ENCODE results near the gene TOPBP1. TPM values are rescaled to one million over a fixed set of nuclear protein-coding genes. Genes with fewer than 3 reads are reported as not detected.

Gene TOPBP1
- 10 to 100 TPM in 1 of 6 donors, 1 to 10 TPM in 5; 6.1 to 13.0 (median 8.0) TPM for total RNA-seq
- polyA plus RNA-seq = 10 to 100 TPM in 1 of 2 donors, 1 to 10 TPM in 1; 5.8 to 10.4 TPM

DNA sequence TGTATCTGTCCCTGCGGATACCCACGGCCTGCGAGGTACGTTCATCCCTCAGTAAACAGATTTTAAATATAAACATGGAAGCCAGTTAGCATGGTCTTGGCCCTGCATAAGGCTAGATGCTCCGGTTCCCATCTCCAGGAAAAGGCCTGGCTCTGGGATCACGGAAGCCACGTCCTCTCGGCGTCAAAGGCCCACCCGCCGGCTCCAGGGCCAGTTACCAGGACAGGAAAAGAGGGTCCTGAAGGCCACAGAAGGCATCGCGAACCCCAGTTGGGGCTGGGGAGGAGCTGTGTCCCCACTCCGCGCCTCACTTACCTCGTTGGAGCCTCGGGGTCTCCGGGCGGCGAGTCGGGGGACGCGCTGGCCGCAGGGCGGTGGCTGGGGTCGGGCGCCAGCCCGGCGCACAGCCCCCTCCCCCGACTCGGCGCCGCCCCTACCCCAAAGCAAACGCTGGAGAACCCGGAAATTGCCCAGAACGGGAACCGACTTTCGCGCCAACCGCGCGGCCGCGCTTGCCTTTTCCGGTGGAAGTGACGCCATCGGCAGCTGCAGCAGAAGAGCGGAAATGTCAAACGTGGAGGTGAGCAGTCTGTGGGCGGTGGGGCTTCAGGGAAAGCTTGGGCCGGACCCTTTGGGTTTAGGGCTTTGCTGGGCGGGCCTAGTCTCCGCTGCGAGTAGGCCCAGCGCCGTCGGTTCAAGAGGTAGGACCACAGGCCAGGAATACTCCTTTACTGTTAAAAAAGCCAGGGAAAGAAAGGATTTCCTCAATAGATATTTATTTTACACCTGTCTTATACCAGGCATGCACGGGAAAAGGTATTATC is at the start of gene TOPBP1:
Gene TOPBP1 (minus strand): TSS at position 488 of the 824 bp plus-strand sequence. CDS start 814 bp downstream, outside the sequence.
- peaks cover 0 to 5% (median 0%) of the 10 kb centered on the region in 3 donors for H3K36me3 ChIP-seq
- TF ChIP-seq, protein P1, sequence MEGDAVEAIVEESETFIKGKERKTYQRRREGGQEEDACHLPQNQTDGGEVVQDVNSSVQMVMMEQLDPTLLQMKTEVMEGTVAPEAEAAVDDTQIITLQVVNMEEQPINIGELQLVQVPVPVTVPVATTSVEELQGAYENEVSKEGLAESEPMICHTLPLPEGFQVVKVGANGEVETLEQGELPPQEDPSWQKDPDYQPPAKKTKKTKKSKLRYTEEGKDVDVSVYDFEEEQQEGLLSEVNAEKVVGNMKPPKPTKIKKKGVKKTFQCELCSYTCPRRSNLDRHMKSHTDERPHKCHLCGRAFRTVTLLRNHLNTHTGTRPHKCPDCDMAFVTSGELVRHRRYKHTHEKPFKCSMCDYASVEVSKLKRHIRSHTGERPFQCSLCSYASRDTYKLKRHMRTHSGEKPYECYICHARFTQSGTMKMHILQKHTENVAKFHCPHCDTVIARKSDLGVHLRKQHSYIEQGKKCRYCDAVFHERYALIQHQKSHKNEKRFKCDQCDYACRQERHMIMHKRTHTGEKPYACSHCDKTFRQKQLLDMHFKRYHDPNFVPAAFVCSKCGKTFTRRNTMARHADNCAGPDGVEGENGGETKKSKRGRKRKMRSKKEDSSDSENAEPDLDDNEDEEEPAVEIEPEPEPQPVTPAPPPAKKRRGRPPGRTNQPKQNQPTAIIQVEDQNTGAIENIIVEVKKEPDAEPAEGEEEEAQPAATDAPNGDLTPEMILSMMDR (IDR thresholded peaks at IDR 0.05) = no peak
- intact Hi-C loops (cut with DNase I) = loop anchor here in 1 of 3 donors (10.0 kb wide), 1 partner anchor 113 kb away; no protein-coding TSS in a partner anchor
- FAIRE-seq = no peak
- 1% methylated on average over 56 to 58 of the region's 58 CpGs for WGBS, 2 donors
- no peaks in the 10 kb centered on the region for H3K27me3 ChIP-seq
- H3K4me3 ChIP-seq = peak within 1 kb of the TSS; percentile 67 to 89 (median 82)
- peak; percentile 91 to 96 (median 93) for ATAC-seq
- H3K27ac ChIP-seq = peak within 1 kb of the TSS; percentile 52 to 75 (median 68)
- peaks cover 0 to 21% (median 10%) of the 10 kb centered on the region in 3 donors for H3K4me1 ChIP-seq
- H3K9me3 ChIP-seq = no peaks in the 10 kb centered on the region
- peak; percentile 73 to 88 (median 80) for DNase-seq

DNA sequence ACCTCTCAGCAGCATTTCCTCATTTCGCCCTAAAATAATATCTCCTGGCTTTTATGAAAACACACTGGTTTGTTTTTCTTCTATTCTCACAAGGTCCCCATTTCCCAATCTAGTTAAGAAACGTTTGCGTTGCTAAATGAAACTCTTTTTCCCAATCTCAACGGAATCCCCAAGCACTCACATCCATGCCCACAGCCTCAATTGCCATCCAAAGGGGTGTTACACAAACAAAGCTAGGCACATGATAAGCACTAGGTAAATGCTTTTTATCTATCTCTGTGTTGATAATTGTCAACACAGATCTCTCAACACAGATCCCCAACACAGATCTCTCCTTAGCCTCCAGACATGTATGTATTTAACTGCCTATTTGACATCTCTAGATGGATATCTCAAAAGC is 49.3 kb upstream of the TOPBP1 start:
- ATAC-seq (no peak), FAIRE-seq (no peak), DNase-seq (no peak)
- H3K27ac ChIP-seq = no peak overlapping the region
- no peaks in the 10 kb centered on the region for H3K27me3 ChIP-seq
- no peaks in the 10 kb centered on the region for H3K4me1 ChIP-seq
- 63 to 67% methylated on average over 4 of the region's 4 CpGs for WGBS, 2 donors
- H3K36me3 ChIP-seq = no peaks in the 10 kb centered on the region
- no peaks in the 10 kb centered on the region for H3K9me3 ChIP-seq
- intact Hi-C loops (cut with DNase I) = no loop called here
- TF ChIP-seq, protein P1 (IDR thresholded peaks at IDR 0.05) = no peak
- H3K4me3 ChIP-seq = no peak overlapping the region

DNA sequence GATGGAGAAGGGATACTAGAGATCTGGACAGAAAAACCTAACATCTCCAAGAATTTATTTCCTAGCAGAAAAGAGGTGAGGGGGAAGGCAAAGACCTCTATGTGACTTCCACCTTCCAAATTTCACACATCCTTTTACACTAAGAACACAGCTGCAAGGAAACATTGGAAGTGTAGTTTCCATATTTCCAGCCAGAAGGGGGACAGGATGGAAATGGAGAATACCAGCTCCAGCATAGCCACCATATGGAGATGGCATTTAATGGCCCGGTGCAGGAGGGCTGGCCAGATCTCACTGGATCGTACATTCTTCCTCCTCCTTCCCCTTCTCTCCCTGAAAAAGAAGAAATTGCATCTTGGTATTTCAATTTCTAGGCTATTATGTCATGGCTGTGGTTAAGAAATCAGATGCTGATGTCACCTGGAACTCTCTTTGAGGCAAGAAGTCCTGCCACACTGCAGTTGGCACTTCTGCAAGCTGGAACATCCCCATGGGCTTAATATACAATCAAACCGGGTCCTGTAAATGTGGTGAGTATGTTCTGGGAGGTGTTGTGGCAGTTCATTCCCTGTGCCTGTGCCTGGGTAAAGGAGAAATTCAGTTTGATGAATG is 47.5 kb upstream of the TOPBP1 start:
- intact Hi-C loops (cut with DNase I) = no loop called here
- Histone ChIP-seq H3K27me3 (no peaks in the 10 kb centered on the region), H3K36me3 (no peaks in the 10 kb centered on the region), H3K27ac (no peak overlapping the region), H3K4me1 (no peaks in the 10 kb centered on the region), H3K4me3 (no peak overlapping the region), H3K9me3 (no peaks in the 10 kb centered on the region)
- DNase-seq = no peak
- no peak for ATAC-seq
- WGBS, 2 donors = 91 to 94% methylated on average over 3 of the region's 3 CpGs
- TF ChIP-seq, protein P1 (IDR thresholded peaks at IDR 0.05) = no peak
- no peak for FAIRE-seq

DNA sequence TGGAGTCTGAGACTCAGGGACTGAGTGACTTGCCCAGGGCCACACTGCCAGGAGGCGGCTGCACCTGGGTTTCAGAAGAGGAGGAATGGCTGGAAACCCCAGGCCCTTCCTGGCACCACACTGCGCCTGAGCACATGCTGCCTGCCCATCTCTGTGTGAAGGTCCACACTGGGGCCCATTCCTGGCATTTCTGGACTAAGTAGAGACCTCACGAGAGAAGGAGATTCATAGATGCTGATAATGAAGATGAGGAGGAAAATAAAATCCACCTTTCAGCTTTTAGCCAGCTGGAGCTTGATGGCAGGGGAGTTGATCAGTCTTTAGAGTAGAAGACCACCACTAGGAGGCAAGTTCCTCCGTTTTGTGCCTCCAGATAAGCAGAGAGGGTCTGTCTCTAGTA is 44.3 kb upstream of the TOPBP1 start:
- H3K4me1 ChIP-seq = no peaks in the 10 kb centered on the region
- no peaks in the 10 kb centered on the region for H3K36me3 ChIP-seq
- intact Hi-C loops (cut with DNase I) = no loop called here
- DNase-seq (no peak), FAIRE-seq (no peak), ATAC-seq (no peak)
- 75 to 78% methylated on average over 4 of the region's 4 CpGs for WGBS, 2 donors
- H3K27me3 ChIP-seq = no peaks in the 10 kb centered on the region
- TF ChIP-seq, protein P1 (IDR thresholded peaks at IDR 0.05) = no peak
- H3K9me3 ChIP-seq = no peaks in the 10 kb centered on the region
- no peak overlapping the region for H3K27ac ChIP-seq
- no peak overlapping the region for H3K4me3 ChIP-seq

All from pancreas (tissue), 10 donors.